IPS-18c (cell line): ENCODE data around the gene NUTM1.

Experiments used
- H3K4me3 ChIP-seq: 2 replicates; pipeline ENCODE4 v1.7.0; 2013; ENCODE audit warnings: low read depth, mild to moderate bottlenecking, low read length, moderate library complexity; ENCODE audit not compliant: insufficient read depth
- H3K9me3 ChIP-seq: one replicate; pipeline ENCODE4 v1.6.1; 2013; ENCODE audit warnings: mild to moderate bottlenecking, low read length, moderate library complexity; ENCODE audit not compliant: control insufficient read depth, insufficient read depth

NUTM1 gene

GRCh38 chr15:34342737-34343575 lies at the start of gene NUTM1, which contains the start of gene NOP10:
Gene NUTM1 (plus strand): TSS chr15:34343315. CDS start chr15:34343697, 382 bp downstream.
Gene NOP10 (minus strand): TSS chr15:34343136. CDS start chr15:34343073, 63 bp downstream.
- peak within 1 kb of the TSS; percentile 79 for H3K4me3 ChIP-seq
- H3K9me3 ChIP-seq, result no peaks in the 10 kb centered on the region

GRCh38 chr15:34297059-34297458 lies 46.1 kb upstream of the NUTM1 start:
- Histone ChIP-seq H3K9me3 (no peaks in the 10 kb centered on the region), H3K4me3 (no peak overlapping the region)

- Histone ChIP-seq H3K9me3 (no peaks in the 10 kb centered on the region), H3K4me3 (no peak overlapping the region)
Observed at GRCh38 chr15:34301058-34301457, 42.1 kb upstream of the NUTM1 start.

GRCh38 chr15:34304613-34305012 lies 38.5 kb upstream of the NUTM1 start:
- no peaks in the 10 kb centered on the region for H3K9me3 ChIP-seq
- no peak overlapping the region for H3K4me3 ChIP-seq

GRCh38 chr15:34311563-34311962 lies 31.6 kb upstream of the NUTM1 start:
- no peak overlapping the region for H3K4me3 ChIP-seq
- no peaks in the 10 kb centered on the region for H3K9me3 ChIP-seq

- Histone ChIP-seq H3K9me3 (no peaks in the 10 kb centered on the region), H3K4me3 (no peak overlapping the region)
Observed at GRCh38 chr15:34314491-34315490, 28.3 kb upstream of the NUTM1 start.

GRCh38 chr15:34318277-34319079 lies 24.6 kb upstream of the NUTM1 start:
- Histone ChIP-seq H3K4me3 (peak overlapping the region; percentile 36; the same call in 1 of the 2 replicates), H3K9me3 (no peaks in the 10 kb centered on the region)

- no peak overlapping the region for H3K4me3 ChIP-seq
- no peaks in the 10 kb centered on the region for H3K9me3 ChIP-seq
Observed at GRCh38 chr15:34323217-34323616, 19.9 kb upstream of the NUTM1 start.

GRCh38 chr15:34324933-34325332 lies 18.2 kb upstream of the NUTM1 start:
- H3K9me3 ChIP-seq, result no peaks in the 10 kb centered on the region
- no peak overlapping the region for H3K4me3 ChIP-seq

- Histone ChIP-seq H3K9me3 (no peaks in the 10 kb centered on the region), H3K4me3 (no peak overlapping the region)
Observed at GRCh38 chr15:34325368-34325767, 17.7 kb upstream of the NUTM1 start.

- H3K4me3 ChIP-seq, result no peak overlapping the region
- no peaks in the 10 kb centered on the region for H3K9me3 ChIP-seq
Observed at GRCh38 chr15:34327906-34328305, 15.2 kb upstream of the NUTM1 start.

GRCh38 chr15:34329006-34329405 lies 14.1 kb upstream of the NUTM1 start:
- peaks cover 3% of the 10 kb centered on the region for H3K9me3 ChIP-seq
- no peak overlapping the region for H3K4me3 ChIP-seq

- Histone ChIP-seq H3K9me3 (peaks cover 3% of the 10 kb centered on the region), H3K4me3 (no peak overlapping the region)
Observed at GRCh38 chr15:34330279-34330678, 12.8 kb upstream of the NUTM1 start.

- Histone ChIP-seq H3K4me3 (no peak overlapping the region), H3K9me3 (peaks cover 3% of the 10 kb centered on the region)
Observed at GRCh38 chr15:34331809-34332208, 11.3 kb upstream of the NUTM1 start.

- peaks cover 3% of the 10 kb centered on the region for H3K9me3 ChIP-seq
Observed at GRCh38 chr15:34332553-34333120, 10.5 kb upstream of the NUTM1 start.

GRCh38 chr15:34334672-34335071 lies 8.4 kb upstream of the NUTM1 start:
- Histone ChIP-seq H3K9me3 (peaks cover 3% of the 10 kb centered on the region), H3K4me3 (no peak overlapping the region)

More at GRCh38 chr15:34332553-34333120, 10.5 kb upstream of the NUTM1 start:
- no peak overlapping the region for H3K4me3 ChIP-seq
